Stimulated activated effector memory CD8-positive, alpha-beta T cell treated with anti-CD3 and anti-CD28 coated beads, Interleukin-12 subunit alpha, Interleukin-12 subunit beta, amount 100 ng/mL, for 72 hours (primary cell): Measurements from ENCODE around the gene SUPT3H.
"Not testable (repeated sequence)": the region's sequence is repeated elsewhere in the genome, so short reads cannot be mapped to it uniquely, and the experiment has no call there.

Experiments used
- ATAC-seq: fragments of 150-1000 bp; cut with Tn5 transposase; 2 replicates; pipeline ENCODE4 v1.10.0; 2021
- DNase-seq, 2 donors: peaks; one replicate each; pipeline ENCODE4 v3.0.0; 2021 to 2022; ENCODE audit warnings: low spot score in 2 of 2
- H3K27ac Mint-ChIP-seq: one replicate; pipeline ENCODE4 v1.8.0; 2022; ENCODE audit warnings: mild to moderate bottlenecking, mixed read lengths
- H3K36me3 Mint-ChIP-seq: one replicate; pipeline ENCODE4 v1.8.0; 2022; ENCODE audit warnings: mild to moderate bottlenecking, mixed read lengths
- H3K4me1 Mint-ChIP-seq: one replicate; pipeline ENCODE4 v1.8.0; 2022; ENCODE audit warnings: mixed read lengths
- H3K4me3 Mint-ChIP-seq: one replicate; pipeline ENCODE4 v1.8.0; 2022; ENCODE audit warnings: mild to moderate bottlenecking, mixed read lengths
- H3K9me3 Mint-ChIP-seq: one replicate; pipeline ENCODE4 v1.8.0; 2022; ENCODE audit warnings: mixed read lengths

SUPT3H gene

DNA sequence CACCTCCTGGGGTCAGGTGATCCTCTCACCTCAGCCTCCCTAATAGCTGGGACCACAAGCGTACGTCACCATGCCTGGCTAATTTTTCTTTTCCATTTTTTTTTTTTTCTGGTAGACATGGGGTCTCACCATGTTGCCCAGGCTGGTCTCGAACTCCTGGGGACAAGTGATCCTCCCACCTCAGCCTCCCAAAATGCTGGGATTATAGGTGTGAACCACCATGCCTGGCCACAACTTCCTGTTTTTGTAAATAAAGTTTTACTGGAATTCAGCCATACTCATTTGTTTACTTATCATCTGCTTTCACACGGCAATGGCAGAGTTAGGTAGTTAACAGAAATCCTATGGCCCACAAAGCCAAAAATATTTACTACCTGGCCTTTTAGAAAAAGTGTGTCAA is 57.4 kb downstream of the SUPT3H start:
- peaks cover 16% of the 10 kb centered on the region for H3K4me1 Mint-ChIP-seq
- no peak overlapping the region for H3K4me3 Mint-ChIP-seq
- H3K36me3 Mint-ChIP-seq: no peaks in the 10 kb centered on the region
- H3K9me3 Mint-ChIP-seq: peaks cover 4% of the 10 kb centered on the region
- no peak for ATAC-seq
- no peak overlapping the region for H3K27ac Mint-ChIP-seq
- DNase-seq: no peak

DNA sequence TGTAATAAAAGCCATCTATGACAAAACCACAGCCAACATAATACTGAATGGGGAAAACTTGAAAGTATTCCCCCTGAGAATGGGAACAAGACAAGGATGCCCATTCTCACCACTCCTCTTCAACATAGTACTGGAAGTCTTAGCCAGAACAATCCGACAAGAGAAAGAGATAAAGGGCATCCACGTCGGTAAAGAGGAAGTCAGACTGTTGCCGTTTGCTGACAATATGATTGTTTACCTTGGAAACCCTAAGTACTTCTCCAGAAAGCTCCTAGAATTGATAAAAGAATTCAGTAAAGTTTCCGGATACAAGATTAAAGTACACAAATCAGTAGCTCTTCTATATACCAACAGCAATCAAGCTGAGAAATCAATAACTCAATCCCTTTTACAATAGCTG is 63.6 kb downstream of the SUPT3H start:
- peaks cover 34% of the 10 kb centered on the region for H3K4me1 Mint-ChIP-seq
- H3K9me3 Mint-ChIP-seq: peaks cover 4% of the 10 kb centered on the region
- DNase-seq (no peak), ATAC-seq (no peak)
- H3K27ac Mint-ChIP-seq: no peak overlapping the region
- no peak overlapping the region for H3K4me3 Mint-ChIP-seq
- no peaks in the 10 kb centered on the region for H3K36me3 Mint-ChIP-seq

DNA sequence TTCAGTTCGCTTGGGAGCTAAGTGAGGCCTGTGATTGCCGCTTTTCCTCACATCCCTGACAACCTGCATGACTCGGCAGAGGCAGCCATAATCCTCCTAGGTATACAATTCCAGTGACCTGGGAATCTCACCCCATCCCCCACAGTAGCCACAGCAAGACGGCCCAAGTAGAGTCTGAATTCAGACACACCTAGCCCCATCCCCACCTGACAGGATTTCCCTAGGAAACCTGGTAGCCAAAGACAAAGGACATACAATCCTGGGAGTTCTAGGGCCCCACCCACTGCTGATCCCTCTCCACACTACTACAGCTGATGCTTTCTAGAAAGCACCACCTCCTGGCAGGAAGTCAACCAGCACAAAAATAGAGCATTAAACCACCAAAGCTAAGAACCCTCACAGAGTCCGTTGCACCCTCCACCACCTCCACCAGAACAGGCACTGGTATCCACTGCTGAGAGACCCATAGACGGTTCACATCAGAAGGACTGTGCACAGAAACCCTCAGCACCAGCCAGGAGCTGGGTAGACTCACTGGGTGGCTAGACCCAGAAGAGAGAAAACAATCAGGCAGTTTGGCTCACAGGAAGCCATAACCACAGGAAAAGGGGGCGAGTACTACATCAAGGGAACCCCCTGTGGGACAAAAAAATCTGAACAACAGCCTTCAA is 67.5 kb downstream of the SUPT3H start:
- peaks cover 8% of the 10 kb centered on the region for H3K36me3 Mint-ChIP-seq
- H3K27ac Mint-ChIP-seq: peak overlapping the region; percentile 91
- peak overlapping the region; percentile 62 for H3K4me3 Mint-ChIP-seq
- H3K9me3 Mint-ChIP-seq: no peaks in the 10 kb centered on the region
- DNase-seq (peak; percentile 5 to 53), ATAC-seq (peak; percentile 54)
- peaks cover 41% of the 10 kb centered on the region for H3K4me1 Mint-ChIP-seq

DNA sequence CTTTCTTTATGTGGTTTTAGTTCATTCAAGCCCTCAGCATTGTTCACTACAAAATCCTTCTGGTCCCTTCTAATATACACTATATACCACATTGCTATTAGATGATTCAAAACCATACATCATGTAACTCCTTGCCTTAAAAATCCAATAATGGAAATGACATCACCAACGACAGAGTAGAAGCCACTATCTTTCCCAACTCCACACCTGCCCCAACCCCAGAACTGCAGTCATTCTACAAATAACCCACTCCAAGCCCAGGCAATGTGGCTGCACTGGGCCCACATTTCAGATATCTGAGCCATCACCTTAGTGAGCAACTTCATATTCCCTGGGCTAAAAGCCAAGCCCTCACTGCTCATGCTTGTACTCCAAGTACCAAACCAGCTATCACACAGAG is 72.2 kb downstream of the SUPT3H start:
- Mint-ChIP-seq H3K4me1 (peaks cover 19% of the 10 kb centered on the region), H3K27ac (no peak overlapping the region), H3K36me3 (peaks cover 8% of the 10 kb centered on the region), H3K4me3 (no peak overlapping the region), H3K9me3 (no peaks in the 10 kb centered on the region)
- DNase-seq (no peak), ATAC-seq (no peak)

DNA sequence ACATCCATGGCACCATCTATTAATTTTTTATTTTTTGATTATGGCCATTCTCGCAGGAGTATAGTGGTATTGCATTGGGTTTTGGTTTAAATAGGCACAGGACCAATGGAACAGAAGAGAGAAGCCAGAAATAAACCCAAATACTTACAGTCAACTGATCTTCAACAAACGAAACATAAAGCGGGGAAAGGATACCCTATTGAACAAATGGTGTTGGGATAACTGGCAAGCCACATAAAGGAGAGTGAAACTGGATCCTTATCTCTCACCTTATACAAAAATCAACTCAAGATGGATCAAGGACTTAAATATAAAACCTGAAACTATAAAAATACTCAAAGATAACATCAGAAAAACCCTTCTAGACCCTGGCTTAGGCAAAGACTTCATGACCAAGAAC is 74.9 kb downstream of the SUPT3H start:
- H3K4me3 Mint-ChIP-seq: no peak overlapping the region
- H3K36me3 Mint-ChIP-seq: peaks cover 8% of the 10 kb centered on the region
- H3K27ac Mint-ChIP-seq: no peak overlapping the region
- peaks cover 4% of the 10 kb centered on the region for H3K4me1 Mint-ChIP-seq
- H3K9me3 Mint-ChIP-seq: no peaks in the 10 kb centered on the region
- DNase-seq (no peak), ATAC-seq (no peak)

DNA sequence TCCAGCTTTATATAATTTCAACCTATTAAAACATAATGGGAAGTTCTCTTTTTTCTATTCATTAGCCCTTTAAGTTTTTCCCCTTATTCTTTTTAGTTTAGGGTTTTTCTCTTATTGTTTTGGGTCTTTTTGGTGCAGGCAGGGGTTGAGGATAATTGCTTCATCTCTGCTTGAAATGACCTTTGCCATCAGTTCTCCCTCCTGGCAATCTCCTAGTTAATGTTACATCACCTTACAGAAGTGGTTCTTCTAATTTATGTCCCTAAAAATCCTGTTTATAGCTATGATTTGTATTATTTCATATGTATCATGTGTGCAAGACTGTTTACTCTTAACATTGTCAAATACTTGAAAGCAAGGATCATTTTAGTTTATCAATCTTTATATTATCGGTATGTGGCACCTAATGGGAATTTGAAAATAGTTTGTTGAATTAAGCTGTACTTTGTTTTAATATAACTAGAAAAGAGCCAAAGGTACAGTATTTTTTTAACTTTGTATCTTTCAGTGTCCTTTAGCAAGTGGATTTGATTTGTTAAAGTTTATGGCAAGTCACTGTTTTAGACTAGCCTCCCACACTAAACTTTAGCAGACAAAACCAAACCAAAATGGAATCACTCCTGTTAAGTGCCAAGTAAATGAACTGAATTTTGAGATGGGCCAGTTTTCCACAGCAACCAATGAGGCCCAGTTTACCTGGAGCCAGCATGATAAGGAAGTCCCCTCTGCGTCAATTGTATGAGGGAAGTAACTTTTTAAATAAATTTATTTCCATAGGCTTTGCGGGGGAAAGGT is 76.2 kb downstream of the SUPT3H start:
- Mint-ChIP-seq H3K36me3 (peaks cover 7% of the 10 kb centered on the region), H3K4me3 (no peak overlapping the region), H3K27ac (peak overlapping the region; percentile 56), H3K4me1 (no peaks in the 10 kb centered on the region), H3K9me3 (no peaks in the 10 kb centered on the region)
- DNase-seq (no peak), ATAC-seq (no peak)

DNA sequence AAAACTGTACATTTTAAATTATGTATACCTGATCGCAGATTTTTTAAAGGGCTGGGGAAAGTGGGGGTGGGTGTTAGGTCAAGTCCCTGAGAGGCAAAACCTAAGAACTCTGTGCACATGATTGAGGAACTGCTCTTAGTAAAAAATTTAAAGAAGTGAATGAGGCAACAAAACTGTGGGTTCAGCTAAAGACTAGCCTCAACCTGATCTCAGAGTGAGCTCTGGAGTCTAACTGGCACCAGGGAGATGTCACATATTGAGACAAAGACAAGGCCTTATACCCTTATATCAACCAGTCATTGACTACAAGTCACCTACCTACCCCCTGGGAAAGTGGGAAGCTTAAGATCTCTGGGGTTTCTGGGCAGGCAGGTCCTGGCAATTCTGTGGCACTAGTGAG is 77.0 kb downstream of the SUPT3H start:
- no peaks in the 10 kb centered on the region for H3K9me3 Mint-ChIP-seq
- H3K36me3 Mint-ChIP-seq: no peaks in the 10 kb centered on the region
- DNase-seq (no peak), ATAC-seq (no peak)
- H3K4me1 Mint-ChIP-seq: no peaks in the 10 kb centered on the region
- H3K4me3 Mint-ChIP-seq: no peak overlapping the region
- peak overlapping the region; percentile 56 for H3K27ac Mint-ChIP-seq

DNA sequence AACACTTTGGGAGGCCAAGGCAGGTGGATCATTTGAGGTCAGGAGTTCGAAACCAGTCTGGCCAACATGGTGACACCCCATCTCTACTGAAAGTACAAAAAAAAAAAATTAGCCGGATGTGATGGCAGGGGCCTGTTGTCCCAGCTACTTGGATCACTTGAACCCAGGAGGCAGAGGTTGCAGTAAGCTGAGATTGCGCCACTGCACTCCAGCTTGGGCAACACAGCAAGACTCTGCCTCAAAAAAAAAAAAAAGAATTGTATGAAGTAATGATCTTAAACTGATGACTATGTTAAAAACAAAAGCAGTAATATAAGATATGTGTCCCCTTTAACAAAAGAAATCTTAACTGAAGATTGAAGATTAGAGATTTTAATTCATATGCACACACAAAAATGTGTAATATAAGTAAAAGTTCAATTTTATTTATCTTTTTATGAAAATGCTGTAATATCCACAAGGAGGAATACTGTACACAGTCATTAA is 78.6 kb downstream of the SUPT3H start:
- no peak overlapping the region for H3K27ac Mint-ChIP-seq
- ATAC-seq (no peak), DNase-seq (no peak)
- peaks cover 7% of the 10 kb centered on the region for H3K4me1 Mint-ChIP-seq
- H3K4me3 Mint-ChIP-seq: no peak overlapping the region
- H3K9me3 Mint-ChIP-seq: no peaks in the 10 kb centered on the region
- H3K36me3 Mint-ChIP-seq: no peaks in the 10 kb centered on the region

DNA sequence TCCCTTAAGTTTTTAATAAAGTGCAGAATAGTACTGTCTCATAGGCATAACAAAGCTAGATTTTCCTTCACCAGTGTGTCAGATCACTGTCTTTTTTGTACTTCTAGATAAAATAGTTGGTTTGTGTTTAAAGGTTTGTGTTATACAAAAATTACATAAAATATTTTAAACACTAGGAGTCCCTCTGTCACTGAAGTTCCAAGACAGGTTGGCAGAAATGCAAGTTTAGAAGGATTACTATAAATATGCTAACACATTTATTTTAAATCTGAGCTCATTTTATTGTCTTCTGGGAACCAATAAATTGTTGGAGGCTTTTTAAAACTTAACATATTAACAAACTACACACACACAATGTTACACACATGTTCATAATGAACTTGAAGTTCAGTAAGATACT is 80.4 kb downstream of the SUPT3H start:
- peaks cover 25% of the 10 kb centered on the region for H3K4me1 Mint-ChIP-seq
- no peak overlapping the region for H3K4me3 Mint-ChIP-seq
- DNase-seq: no peak
- no peak for ATAC-seq
- H3K9me3 Mint-ChIP-seq: no peaks in the 10 kb centered on the region
- peaks cover 6% of the 10 kb centered on the region for H3K36me3 Mint-ChIP-seq
- H3K27ac Mint-ChIP-seq: no peak overlapping the region

DNA sequence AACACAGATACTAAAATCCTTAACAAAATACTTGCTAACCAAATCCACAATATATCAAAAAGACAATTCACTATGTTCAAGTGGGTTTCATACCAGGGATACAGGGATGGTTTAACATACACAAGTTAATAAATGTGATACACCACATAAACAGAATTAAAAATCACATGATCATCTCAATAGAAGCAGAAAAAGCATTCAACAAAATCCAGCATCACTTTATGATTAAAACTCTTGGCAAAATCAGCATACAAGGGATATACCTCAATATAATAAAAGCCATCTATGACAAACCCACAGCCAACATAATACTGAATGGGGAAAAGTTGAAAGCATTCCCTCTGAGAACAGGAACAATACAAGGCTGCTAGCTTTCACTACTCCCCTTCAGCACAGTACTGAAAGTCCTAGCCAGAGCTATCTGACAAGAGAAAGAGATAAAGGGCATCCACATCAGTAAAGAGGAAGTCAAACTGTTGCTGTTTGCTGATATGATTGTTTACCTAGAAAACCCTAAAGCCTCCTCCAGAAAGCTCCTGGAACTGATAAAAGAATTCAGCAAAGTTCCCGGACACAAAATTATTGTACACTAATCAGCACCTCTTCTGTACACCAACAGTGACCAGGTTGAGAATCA is 83.6 kb downstream of the SUPT3H start:
- H3K4me3 Mint-ChIP-seq, DNase-seq, ATAC-seq, H3K36me3 Mint-ChIP-seq, H3K9me3 Mint-ChIP-seq: not testable (repeated sequence)
- H3K4me1 Mint-ChIP-seq: peaks cover 27% of the 10 kb centered on the region
- H3K27ac Mint-ChIP-seq: peak overlapping the region; percentile 40

DNA sequence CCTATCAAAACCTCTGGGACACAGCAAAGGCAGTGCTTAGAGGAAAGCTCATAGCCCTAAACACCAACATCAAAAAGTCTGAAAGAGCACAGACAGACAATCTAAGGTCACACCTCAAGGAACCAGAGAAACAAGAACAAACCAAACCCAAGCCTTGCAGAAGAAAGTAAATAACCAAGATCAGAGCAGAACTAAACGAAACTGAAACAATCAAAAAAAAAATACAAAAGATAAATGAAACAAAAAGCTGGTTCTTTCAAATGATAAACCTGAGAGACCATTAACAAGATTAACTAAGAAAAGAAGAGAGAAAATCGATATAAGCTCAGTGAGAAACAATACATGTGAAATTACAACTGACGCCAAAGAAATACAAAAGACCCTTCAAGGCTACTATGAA is 84.4 kb downstream of the SUPT3H start:
- Mint-ChIP-seq H3K4me3 (peak overlapping the region; percentile 44), H3K9me3 (no peaks in the 10 kb centered on the region), H3K27ac (peak overlapping the region; percentile 67), H3K4me1 (peaks cover 27% of the 10 kb centered on the region), H3K36me3 (peaks cover 6% of the 10 kb centered on the region)
- DNase-seq (no peak), ATAC-seq (no peak)

DNA sequence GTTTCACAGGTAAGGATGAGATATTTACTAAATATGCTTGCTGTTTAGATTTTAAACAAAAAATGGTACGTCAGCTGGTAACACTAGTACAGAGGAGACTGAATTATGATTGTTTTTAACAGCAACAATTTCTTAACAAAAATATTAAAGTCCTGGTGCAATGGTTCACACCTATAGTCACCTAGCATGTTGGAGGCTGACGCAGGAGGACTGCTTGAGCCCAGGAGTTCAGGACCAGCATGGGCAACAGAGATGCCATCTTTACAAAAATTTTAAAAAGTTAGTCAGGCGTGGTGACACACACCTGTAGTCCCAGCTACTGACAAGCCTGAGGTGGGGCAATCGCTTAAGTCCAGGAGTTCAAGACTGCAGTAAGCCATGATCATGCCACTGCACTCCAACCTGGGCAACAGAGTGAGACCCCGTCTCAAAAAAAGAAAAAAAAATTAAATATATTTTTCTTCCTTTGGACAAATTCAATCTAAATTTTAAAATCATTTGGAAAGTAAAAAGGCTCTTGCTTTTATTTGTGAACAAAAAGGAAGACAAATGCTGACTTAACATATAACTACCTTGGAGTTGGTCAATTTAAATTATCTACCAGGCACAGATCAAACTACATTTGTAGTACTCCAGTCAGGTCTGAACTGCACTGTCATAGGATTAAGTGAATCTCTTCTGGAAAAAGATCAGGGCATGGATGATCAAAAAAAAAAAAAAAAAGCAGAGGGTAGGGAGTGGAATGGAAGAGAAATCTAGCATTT is 87.8 kb downstream of the SUPT3H start:
- ATAC-seq: no peak
- no peak overlapping the region for H3K4me3 Mint-ChIP-seq
- H3K9me3 Mint-ChIP-seq: no peaks in the 10 kb centered on the region
- no peak overlapping the region for H3K27ac Mint-ChIP-seq
- H3K4me1 Mint-ChIP-seq: peaks cover 27% of the 10 kb centered on the region
- no peak for DNase-seq
- peaks cover 6% of the 10 kb centered on the region for H3K36me3 Mint-ChIP-seq

DNA sequence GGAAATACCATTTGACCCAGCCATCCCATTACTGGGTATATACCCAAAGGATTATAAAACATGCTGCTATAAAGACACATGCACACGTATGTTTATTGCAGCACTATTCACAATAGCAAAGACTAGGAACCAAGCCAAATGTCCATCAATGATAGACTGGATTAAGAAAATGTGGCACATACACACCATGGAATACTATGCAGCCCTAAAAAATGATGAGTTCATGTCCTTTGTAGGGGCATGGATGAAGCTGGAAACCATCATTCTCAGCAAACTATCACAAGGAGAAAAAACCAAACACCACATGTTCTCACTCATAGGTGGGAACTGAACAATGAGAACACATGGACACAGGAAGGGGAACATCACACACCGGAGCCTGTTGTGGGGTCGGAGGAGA is 91.0 kb downstream of the SUPT3H start:
- not testable (repeated sequence) for ATAC-seq

DNA sequence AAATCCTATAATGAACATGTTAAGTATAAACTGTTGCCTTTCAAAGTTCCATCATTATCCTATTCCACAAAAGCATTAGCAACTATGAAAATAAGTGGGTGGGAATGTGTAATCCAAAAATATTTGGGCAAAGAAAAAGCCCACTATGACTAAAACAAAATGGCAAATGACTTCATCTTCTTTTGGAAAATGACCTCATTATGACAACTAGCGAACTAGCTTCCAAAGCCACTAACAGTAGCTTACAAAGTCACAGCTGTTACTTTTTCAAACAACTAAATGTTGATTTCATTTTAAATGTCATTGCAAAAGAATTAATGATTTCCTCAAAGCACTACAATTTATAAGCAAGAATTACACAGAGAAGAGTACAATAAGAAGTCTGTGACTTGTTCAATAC is 99.4 kb downstream of the SUPT3H start:
- no peak overlapping the region for H3K4me3 Mint-ChIP-seq
- DNase-seq: no peak
- H3K27ac Mint-ChIP-seq: no peak overlapping the region
- H3K36me3 Mint-ChIP-seq: no peaks in the 10 kb centered on the region
- H3K4me1 Mint-ChIP-seq: no peaks in the 10 kb centered on the region
- no peak for ATAC-seq
- no peaks in the 10 kb centered on the region for H3K9me3 Mint-ChIP-seq

More for the DNA sequence above, 91.0 kb downstream of the SUPT3H start:
- not testable (repeated sequence) for DNase-seq, H3K9me3 Mint-ChIP-seq, H3K4me3 Mint-ChIP-seq, H3K27ac Mint-ChIP-seq, H3K4me1 Mint-ChIP-seq, H3K36me3 Mint-ChIP-seq

DNA sequence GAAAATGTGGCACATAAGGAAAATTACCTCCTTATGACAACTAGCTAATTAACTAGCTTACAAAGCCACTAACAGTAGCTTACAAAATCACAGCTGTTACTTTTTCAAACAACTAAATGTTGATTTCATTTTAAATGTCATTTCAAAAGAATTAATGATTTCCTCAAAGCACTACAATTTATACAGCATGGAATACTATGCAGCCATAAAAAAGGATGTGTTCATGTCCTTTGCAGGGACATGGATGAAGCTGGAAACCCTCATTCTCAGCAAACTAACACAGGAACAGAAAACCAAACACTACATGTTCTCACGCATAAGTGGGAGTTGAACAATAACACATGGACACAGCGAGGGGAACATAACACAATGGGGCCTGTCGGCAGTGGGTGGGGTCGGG is 100.0 kb downstream of the SUPT3H start:
- H3K36me3 Mint-ChIP-seq, H3K27ac Mint-ChIP-seq, H3K4me1 Mint-ChIP-seq, H3K4me3 Mint-ChIP-seq, ATAC-seq, DNase-seq, H3K9me3 Mint-ChIP-seq: not testable (repeated sequence)
